GM18507 (cell line): ENCODE measurements around the gene GET4.

Experiments
- DNase-seq: peaks from one replicate; pipeline ENCODE4 v3.0.0; 2011; ENCODE audit warnings: low read depth; ENCODE audit not compliant: insufficient read length; ENCODE audit errors: extremely low spot score
- FAIRE-seq: peaks from 2 replicates; lab custom pipeline; 2011; peaks lifted over from hg19 to GRCh38; lab: Jason Lieb, UNC

GET4 gene

DNA sequence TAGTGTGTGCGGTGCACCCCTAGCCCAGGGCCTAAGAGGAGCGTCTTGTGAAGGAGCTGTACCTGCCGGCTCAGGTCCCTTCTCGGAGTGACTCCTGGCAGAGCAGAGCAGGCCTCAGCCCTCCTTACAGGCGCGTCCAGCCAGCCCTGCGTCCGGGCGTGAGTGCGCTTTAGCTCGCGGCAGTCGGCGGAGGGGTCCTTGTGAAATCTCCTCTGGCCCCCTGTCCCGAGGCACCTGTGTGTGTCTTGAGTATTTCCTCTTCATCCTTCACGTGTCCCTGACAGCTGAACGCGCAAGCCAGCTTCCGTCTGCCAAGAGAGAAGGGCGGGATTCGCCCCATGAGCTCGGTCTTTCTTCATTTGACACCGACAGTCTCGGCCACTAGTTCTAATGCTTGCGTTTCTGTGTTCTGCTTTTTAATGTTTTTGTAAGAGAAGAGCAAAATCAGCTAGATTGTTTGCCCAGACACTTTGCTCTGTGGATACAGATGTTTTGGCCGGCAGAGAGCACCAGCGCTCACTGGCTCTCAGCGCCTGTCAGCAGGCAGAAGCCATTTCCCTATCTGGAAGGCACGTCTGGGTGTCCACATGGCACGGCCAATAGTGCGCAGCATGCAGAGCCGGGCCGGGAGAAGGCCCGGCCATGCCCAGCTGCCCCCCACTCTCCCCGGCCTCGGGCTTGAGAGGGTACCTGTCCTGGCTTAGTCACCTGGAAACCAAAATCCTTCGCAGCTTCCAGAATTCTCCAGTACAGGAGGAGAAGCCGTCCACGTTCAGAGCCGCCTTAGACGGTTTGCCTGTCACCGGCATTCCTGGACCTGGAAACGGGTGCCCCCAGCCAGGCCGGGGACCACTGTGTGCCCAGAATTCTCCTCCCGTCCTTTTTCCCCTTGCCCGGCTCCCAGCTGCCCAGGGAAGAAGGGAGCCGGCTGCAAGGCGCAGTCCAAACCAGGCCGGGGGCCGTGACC lies 7.0 kb downstream of the GET4 start:
- FAIRE-seq, result no peak
- DNase-seq, result no peak

GRCh38 chr7:884191-885003 lies 8.0 kb downstream of the GET4 start:
- no peak for DNase-seq
- no peak for FAIRE-seq

DNA sequence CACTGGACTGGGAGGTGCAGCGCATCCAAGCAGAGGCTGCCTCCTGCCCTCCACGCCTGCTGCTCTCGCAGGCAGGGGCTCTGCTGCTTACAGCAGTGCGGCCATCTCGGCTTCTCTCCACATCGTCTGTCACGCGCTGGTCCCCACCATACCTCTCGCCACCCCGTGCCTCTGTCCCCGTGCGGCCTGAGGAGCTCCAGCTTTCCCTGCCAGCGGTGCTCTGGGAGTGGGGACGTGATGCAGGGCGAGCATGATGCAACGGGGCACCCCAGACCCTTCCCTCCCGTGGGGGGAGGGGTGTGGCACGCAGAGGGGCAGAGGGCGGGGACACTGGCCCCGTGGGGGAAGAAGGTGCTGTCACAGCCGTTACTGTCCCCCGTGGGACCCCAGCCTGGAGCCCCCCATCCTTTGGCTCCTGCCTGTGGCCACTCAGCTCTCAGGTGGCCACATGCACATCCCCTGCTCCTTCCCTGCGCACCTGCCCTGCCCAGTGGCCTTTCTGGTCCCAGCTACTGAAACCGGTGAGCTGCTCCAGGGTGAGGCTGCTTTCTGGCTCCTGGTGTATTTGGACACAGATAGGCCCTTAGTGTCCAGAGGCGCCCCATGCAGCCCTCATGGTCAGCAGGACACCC lies 9.0 kb downstream of the GET4 start:
- FAIRE-seq, result no peak
- DNase-seq, result no peak

- DNase-seq, result no peak
- FAIRE-seq, result no peak
Observed at GRCh38 chr7:885893-886625, 9.7 kb downstream of the GET4 start.

DNA sequence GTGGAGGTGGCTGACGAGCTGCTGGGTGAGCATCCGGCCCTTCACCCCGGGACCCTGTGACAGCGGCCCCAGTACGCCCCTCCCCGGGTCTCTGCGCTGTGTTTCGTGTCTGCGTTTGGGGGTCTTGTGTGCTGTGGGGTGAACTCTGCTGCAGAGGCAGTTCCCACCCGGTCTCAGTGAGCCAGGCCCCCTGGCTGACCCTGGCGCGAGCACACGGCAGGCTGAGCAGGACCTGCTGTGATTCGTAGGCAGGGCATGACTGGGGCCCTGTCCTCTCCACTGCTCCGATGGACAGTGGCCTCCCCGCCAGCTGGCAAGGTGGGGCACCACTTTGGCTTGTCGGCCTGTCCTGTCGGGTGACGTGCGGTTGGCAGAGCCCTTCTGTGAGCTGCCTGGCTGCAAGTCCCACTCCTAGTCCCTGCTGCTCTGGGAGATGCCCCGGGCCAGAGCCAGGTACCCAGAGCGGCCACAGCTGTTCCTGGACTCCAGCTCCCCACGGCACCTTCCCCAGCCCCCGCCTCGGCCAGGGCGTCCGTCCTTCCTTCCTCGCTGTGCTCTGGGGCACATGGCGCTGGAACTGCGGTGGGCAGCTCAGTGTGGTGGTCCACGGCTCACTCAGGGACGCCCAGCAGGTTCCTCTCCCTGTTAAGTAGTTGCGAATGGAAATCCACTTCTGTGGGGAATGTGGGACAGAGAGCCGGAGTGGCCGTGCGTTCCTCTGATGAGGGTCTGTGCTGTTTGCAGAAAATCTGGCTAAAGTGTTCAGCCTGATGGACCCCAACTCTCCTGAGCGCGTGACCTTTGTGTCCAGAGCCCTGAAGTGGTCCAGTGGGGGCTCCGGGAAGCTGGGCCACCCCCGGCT lies 10.5 kb downstream of the GET4 start:
- FAIRE-seq (no peak), DNase-seq (no peak)

- FAIRE-seq (no peak), DNase-seq (no peak)
Observed at GRCh38 chr7:887488-887820, 11.1 kb downstream of the GET4 start.

GRCh38 chr7:888081-889024 lies 12.0 kb downstream of the GET4 start:
- DNase-seq (no peak), FAIRE-seq (no peak)

DNA sequence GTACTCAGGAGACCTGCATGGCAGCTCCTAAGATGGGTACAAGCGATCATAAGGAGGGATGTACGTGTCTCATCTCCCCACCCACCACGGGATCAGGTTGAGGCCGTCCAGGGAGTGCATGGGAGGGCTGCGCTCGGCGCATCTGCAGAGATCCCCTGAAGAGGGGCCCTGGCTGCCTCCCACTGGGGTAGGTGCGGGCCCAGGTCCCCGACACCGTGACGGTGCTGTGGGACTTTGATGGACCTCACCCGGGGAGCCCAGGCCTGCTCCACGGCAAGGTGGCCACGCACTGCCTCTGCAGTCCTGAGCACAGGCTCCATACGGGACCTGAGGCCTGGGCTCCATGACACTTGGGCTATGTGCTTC lies 12.7 kb downstream of the GET4 start:
- FAIRE-seq (no peak), DNase-seq (no peak)

- FAIRE-seq (no peak), DNase-seq (no peak)
Observed at GRCh38 chr7:889391-889790, 13.0 kb downstream of the GET4 start.

GRCh38 chr7:890868-891267 lies 14.5 kb downstream of the GET4 start:
- no peak for FAIRE-seq
- DNase-seq, result no peak

- no peak for DNase-seq
- no peak for FAIRE-seq
Observed at GRCh38 chr7:891291-891690, 14.9 kb downstream of the GET4 start.

GRCh38 chr7:891805-892204 lies 15.5 kb downstream of the GET4 start:
- no peak for FAIRE-seq
- DNase-seq, result no peak

- no peak for FAIRE-seq
- no peak for DNase-seq
Observed at GRCh38 chr7:892648-893593, 16.6 kb downstream of the GET4 start.

- DNase-seq, result no peak
- FAIRE-seq, result no peak
Observed at GRCh38 chr7:893686-894085, 17.3 kb downstream of the GET4 start.

- DNase-seq (no peak), FAIRE-seq (no peak)
Observed at GRCh38 chr7:894164-894867, 18.0 kb downstream of the GET4 start.

GRCh38 chr7:894927-895450 lies 18.6 kb downstream of the GET4 start:
- FAIRE-seq (no peak), DNase-seq (no peak)
